Activated CD8-positive, alpha-beta memory T cell treated with anti-CD3 and anti-CD28 coated beads, Interleukin-2, amount 50 U/mL, for 4 hours (primary cell): Measurements from ENCODE around the gene CCNQ.
"Not testable (repeated sequence)": the region's sequence is repeated elsewhere in the genome, so short reads cannot be mapped to it uniquely, and the experiment has no call there.

ENCODE experiments used
- DNase-seq: peaks from one replicate; pipeline ENCODE4 v3.0.0-alpha.2; 2020

CCNQ gene

DNA sequence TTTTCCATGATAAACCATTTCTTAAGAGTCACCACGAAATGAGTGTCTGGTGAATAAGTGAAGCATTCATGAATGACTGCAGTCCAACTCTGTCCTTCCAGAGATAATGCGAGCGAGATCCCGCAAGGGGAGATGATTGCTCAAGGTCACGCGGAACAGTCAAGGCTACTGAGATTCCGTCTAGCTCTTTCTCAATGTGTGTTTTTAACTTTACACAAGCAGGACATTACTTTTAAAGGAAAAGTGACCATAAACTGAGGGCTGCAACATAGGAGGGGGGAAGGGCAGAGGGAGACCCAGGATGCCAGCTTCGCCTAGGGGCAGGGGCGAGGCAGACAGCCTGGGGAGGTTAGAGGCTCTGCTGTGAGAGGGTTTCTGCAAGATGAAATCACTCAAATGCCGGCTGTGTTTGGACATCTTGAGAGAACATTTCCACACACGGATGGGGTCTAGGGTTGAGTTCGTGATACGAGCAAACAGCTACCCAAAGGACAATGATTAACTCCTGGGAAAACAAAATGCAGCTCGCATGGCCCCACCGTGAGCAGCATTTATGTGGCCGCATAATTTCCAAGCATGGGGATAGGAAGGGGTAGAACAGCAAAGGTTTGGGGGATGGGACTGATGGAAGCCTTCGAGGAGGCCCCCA, 23.8 kb upstream of the CCNQ start:
- DNase-seq: no peak

- DNase-seq: no peak
Observed at GRCh38 chrX:153621949-153622598, 23.1 kb upstream of the CCNQ start.

GRCh38 chrX:153620576-153620975, 21.6 kb upstream of the CCNQ start:
- DNase-seq: no peak

DNA sequence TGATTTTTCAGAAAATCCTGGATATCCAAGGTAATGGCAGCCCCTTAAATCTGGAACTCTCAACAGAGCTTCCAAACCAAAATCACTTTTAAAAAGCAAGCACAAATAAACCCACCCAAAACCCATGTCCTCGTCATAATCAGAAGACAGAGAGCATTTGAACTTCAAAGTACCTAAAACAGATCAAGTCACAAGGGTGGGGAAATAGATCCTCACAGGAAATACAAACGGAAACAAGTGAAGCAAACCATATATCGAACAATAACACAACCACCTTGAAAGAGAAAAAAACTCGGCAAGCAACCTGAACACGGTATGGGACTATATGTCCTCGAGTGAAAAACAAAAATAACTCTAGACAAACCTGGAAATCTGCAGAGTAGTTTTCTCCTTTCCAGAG, 15.9 kb upstream of the CCNQ start:
- DNase-seq: no peak

DNA sequence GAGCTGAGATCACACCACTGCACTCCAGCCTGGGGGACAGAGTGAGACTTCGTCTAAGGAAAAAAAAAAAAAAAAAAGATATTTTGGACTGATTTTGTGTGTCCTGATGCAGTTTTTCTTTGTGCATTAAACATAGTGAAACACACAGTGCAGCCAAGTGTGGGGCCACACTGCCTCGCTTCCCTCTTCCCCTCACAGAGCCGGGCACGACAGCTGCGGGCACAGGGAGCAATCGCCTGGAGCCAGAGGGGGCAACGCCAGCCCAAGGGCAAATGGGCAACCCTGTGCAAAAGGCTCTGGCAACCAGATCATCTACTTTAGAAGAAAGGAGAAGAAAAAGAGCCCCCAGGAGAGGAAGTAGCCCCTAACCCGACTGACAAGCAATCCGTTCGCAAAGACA, 13.5 kb upstream of the CCNQ start:
- DNase-seq: no peak

- DNase-seq: no peak
Observed at GRCh38 chrX:153611298-153612095, 12.6 kb upstream of the CCNQ start.

DNA sequence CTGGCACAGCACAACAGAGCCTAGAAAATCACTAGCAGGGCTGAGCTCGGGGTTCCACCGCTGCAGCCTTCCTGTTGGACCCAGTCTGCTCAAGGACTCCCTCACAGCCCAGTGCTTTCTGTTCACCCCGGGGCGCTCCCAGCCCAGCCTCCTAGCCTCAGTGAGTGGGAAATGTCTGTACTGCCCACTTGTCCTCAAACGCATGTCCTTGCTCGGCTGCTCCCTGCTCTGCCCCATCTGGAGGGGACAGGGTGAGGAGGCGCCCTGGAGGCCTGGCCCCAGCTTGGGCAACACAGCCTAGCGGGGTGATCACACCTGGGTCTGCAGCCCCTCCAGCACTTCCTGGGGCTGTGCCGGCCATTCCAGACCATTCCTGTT, 11.9 kb upstream of the CCNQ start:
- DNase-seq: no peak

DNA sequence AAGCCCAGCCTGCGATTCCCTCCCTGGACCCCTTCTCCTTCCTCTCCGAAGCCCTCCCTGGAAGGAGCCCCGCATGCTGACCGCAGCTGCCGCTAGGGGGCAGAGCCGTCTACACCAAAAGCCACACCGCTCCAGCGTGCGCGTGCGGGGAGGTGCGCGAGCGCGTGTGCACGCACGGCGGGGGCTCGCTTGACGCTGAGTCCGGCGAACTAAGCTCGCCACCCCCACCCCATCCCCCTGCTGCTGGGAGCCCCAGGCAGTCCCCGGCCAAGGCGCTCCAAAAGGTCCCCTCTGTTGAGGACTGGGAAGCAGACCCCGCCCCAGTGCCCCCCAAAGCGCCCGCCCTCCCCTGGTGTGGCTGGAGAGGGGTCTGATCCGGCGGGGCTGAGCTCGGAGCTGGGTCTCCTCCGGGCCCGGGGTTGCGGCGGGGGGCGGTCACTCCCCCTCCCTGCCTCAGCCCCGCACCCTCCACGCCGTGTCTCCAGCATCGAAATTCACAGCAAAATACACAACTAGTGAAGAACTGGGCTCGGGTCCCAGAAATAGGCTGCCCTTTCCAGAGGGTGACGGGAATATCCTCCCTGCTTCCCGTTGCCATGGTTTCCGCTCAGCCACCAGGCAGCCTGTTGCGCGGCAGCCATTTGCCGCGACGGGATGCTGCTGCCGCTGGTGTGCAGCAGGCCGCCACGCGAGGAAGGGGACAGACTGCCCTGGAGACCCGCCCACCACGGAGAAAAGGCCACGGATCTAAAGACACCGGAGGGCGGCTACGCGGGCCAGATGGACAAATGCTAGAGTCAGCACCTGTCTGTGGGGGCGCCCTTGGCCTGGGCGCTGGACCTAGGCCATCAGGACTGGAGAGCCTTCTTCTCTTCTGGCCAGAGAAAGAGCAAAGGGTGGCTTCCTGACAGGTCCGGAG, 11.2 kb upstream of the CCNQ start:
- DNase-seq: peak; percentile 79

DNA sequence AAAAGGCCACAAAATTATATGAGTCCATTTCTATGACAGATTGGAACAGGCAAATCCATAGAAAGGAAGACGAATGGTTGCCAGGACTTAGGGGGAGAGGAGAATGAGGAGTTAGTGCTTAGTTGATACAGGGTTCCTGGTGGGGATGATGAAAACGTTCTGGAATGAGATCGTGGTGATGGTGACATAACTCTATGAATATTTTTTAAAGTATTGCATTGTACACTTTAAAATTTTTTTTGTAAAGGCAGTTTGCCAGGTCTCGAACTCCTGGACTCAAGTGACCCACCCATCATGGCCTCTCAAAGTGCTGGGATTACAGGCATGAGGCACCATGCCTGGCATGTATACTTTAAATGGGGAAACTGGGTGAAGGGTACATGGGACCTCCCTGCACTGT, 9.9 kb upstream of the CCNQ start:
- DNase-seq: no peak

GRCh38 chrX:153608376-153608775, 9.4 kb upstream of the CCNQ start:
- DNase-seq: no peak

- no peak for DNase-seq
Observed at GRCh38 chrX:153606503-153606902, 7.6 kb upstream of the CCNQ start.

DNA sequence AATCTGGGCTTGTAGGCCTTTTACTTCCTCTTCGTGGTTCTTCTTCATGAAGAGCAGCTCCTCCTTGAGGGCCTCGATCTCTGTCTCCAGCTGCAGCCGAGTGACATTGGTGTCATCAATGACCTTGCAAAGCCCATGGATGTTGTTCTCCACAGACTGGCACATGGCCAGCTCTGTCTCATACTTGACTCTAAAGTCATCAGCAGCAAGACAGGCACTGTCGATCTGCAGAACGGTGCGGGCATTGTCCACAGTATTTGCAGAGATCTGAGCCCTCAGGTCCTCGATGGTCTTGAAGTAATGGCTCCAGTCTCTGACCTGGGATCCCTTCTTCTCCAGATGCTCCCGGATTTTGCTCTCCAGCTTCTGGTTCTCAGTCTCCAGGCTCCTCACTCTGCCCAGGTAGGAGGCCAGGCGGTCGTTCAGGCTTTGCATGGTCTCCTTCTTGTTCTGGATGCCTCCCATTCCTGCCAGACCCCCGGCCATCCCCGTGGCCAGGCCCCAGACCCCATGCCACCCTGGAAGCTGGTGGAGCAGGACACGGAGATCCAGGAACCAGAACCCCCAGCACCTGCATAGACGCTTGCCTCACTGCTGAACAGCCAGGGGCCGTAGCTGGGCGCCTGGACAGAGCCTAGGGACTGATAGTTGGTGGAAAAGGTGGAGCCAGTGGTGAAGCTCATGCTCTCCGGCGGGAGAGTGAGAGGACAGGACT, 5.9 kb upstream of the CCNQ start:
- not testable (repeated sequence) for DNase-seq

DNA sequence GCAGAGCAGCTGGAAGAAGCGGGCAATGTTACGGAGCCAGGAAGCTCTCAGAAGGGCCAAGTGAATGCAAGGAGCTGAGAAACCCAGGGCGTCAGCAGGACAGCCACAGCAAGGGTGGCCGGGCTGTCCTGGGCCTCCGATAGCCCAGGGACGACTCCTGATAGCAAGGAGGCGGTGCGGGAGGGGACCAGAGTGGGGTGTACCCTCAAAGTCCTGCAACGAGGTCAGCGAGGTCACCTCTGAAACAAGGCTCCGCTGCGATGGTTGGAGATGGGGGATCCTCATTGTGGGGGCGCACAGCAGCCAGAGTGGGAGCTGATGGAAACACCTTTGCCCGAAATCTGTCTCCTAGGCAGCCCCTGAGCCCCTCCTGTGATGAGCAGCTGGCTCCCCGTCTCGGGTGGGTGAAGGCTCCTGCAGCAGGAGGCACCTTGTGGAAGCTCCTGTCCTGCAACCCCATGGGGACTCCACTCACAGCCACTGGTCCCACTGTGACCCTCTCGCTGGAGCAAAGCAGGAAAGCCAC, 4.3 kb upstream of the CCNQ start:
- DNase-seq: no peak

DNA sequence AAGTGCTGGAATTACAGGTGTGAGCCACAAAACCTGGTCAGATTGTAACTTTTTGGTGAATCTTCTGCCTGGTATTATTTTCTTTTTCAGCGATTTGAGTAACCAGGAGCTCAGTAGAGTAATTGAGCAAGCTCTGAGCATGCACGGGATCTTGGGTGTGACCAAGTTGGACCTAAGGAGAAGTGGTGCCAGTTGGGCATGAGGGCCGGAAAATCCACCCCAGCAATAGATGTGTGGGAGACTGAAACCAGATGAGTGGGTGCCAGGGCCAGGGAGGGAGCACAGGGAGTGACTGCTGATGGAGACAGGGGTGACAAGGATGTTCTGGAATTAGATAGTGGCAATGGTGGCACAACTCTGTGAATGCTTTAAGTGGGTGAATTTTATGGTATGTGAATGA, 3.7 kb upstream of the CCNQ start:
- DNase-seq: no peak

- DNase-seq: no peak
Observed at GRCh38 chrX:153601511-153602110, 2.7 kb upstream of the CCNQ start.

GRCh38 chrX:153600921-153601320, 2.0 kb upstream of the CCNQ start:
- DNase-seq: no peak

DNA sequence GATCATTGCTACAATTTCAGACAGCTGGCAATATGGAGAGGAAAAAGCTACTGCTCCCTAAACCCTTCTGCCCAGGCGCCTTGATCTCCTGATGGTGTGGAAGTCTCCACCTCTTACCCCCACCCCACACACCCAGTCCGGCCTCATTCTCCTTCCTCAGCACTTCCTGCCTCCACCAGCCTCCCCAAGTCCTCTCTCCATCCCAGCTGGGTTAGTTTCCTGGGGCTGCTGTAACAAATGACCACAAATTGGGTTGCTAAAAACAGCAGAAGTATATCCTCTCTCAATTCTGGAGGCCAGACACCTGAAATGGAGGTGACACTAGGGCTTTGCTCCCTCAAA, 1.1 kb upstream of the CCNQ start:
- no peak for DNase-seq

- peak; percentile 84 for DNase-seq
Observed at GRCh38 chrX:153599192-153600031, 473 bp upstream of the CCNQ start.

GRCh38 chrX:153596981-153597750, 1.8 kb downstream of the CCNQ start:
- DNase-seq: no peak
